ENCODE measurements around the gene KIF5A.
"Not testable (repeated sequence)": the region's sequence is repeated elsewhere in the genome, so short reads cannot be mapped to it uniquely, and the experiment has no call there.

The KIF5A gene

GRCh38 chr12:57585156-57585555 is 35.3 kb downstream of the KIF5A start:
- no peak for DNase-seq

DNA sequence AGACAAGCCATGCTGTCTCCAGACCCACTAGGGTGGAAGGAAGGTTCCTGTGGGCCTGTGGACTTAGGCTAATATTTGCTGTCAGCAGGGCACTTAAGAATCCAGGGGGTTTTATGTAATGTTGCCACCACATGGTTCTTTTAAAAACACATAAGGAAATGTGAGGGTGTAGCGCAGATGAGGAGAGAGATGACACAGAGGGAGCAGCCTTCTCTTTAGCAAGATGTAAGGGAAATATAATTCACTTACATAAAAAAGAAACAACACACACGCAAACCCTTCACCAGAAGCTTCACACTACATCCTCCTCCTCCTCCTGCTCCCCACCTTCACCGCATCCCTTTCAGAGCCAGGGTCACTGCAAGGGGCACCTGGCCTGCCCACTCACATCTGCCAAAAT is 36.3 kb downstream of the KIF5A start:
- no peak for DNase-seq

GRCh38 chr12:57586832-57587429 is 37.1 kb downstream of the KIF5A start:
- no peak for DNase-seq

DNA sequence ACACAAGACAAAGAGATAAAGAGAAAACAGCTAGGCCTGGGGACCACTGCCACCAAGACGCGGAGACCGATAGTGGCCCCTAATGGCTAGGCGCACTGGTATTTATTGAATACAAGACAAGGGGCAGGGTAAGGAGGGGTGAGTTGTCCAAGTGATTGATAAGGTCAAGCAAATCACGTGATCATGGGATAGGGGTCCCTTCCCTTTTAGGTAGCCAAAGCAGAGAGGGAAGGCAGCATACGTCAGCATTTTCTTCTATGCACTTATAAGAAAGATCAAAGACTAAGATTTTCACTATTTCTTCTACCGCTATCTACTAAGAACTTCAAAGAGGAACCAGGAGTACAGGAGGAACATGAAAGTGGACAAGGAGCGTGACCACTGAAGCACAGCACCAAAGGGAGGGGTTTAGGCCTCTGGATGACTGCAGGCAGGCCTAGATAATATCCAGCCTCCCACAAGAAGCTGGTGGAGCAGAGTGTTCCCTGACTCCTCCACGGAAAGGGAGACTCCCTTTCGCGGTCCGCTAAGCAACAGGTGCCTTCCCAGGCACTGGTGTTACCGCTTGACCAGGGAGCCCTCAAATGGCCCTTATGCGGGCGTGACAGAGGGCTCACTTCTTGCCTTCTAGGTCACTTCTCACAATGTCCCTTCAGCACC is 39.2 kb downstream of the KIF5A start:
- DNase-seq: not testable (repeated sequence)

GRCh38 chr12:57590479-57590863 is 40.6 kb downstream of the KIF5A start:
- DNase-seq: no peak

- DNase-seq: peak; percentile 90
Measured at GRCh38 chr12:57590864-57591781, 41.3 kb downstream of the KIF5A start, which contains the start of gene PIP4K2C. PIP4K2C (plus strand) TSS chr12:57591192; CDS start chr12:57591290, 98 bp downstream.

DNA sequence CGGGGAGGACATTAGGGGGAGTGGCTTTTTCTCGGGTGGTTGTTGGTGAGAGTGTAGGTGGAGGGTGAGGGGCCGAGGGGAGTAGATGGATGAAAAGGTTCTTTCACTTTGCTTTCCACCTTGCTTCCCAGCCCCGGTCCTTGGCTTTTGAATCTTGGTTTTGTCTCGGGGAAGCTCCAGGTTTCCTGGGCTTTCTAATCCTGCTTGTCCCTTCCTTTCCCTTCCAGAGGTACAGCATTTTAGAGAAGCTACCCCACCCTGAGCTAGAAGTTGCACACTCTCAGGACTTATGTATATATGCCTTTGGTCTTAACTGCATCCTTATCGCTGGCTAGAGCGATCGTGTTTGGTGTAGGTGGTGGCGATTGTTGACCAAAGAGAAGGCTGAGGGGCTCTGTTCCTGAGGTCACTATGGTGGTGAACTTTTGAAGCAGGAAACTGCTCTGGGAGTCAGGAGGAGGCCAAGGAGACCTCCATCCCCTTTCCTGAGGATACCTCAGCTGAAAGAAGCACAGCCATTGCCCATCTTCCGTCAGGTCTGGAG is 42.0 kb downstream of the KIF5A start:
- DNase-seq: no peak

DNA sequence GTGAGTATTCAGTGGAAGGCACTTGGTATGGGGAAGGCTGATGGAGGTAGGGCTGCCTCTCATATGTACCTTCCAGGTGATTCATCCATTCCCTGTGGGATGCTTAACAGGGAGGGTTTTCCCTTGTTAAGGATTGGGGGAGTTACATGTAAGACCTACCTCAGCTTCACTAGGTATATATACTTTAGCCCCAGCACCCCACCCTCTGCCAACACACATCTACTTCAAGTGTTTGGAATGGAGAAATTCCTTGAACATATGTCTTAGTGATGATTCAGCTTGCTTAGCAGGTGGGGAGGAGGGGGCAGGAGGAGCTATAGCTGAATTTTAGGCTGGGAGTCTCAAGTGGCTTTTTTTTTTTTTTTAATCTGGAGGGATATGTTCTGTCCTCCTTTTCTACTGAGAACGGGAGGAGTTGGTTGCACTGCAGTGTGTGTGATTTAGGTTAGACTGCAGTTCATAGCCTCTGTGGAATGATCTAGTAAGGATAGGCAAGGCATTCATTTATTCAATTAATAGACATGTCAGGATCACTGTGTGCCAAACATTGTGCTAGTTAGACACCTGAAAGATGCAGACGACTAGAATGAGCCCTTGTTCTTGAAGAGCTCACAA is 42.8 kb downstream of the KIF5A start:
- DNase-seq: no peak

GRCh38 chr12:57593187-57593586 is 43.3 kb downstream of the KIF5A start:
- DNase-seq: no peak

- no peak for DNase-seq
Measured at GRCh38 chr12:57600395-57600794, 50.6 kb downstream of the KIF5A start.

GRCh38 chr12:57602544-57602943 is 52.7 kb downstream of the KIF5A start:
- no peak for DNase-seq

DNA sequence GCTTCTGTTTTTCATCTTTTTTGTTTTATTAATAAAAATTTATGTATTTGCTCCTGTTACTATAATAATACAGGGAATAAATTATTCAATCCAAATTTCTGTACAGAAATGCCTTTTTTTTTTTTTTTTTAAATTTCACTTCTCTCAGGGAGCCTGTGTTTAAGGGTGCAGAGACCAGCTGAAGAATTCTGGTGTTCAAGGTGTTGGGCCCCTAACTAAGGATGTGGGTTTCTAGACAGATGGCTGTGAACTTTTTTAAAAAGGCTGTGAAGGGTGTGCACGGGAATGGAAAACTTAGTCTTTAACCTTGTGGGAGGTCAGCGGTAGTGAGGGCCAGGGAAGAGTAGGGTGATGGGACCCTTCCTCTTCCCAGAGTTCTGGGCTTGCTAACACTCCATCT is 53.5 kb downstream of the KIF5A start:
- DNase-seq: no peak

GRCh38 chr12:57603815-57604453 is 54.1 kb downstream of the KIF5A start:
- no peak for DNase-seq

GRCh38 chr12:57604454-57604991 is 54.7 kb downstream of the KIF5A start, which contains the start of gene DTX3:
DTX3 (plus strand) TSS chr12:57604824; CDS start chr12:57606518, 1,694 bp downstream.
- DNase-seq: peak; percentile 76

DNA sequence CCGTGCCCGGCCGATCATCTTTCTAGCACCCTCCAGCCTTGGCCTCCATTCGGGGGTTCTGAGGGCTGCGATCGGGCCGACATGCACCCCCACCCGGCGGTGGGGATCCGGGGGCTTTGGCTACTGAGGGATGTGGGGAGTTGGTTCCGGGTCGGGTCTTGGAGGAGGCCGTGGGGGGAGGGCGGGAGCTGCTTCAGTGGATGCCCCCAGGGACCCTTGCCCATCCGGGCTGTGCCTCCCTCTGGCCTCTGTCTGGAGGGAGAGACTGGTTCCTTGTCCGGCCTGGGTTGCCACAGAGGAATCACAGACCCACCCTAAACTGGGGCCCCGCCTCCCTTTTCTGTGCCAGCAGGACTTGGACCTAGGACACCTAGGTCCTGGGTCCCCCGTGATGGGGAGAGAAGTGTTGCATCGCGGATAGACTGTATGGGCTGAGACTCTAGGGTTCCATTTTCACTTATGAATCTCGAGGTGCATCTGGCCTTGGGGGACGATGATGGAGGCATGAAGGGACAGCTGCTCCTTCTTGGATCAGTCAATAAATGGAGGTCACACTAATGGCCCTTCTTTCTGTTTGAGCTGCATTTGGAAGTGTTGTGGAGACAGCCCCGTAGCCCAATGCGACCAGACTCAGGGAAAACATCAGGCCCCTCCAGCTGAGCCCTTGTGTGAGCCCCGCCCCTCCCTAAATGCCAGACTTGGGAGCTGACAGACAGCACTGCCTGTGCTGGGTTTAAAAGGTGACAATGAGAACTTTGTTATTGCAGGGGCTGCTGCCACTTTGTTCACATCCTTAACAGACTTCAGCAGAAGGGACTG is 55.4 kb downstream of the KIF5A start:
- peak; percentile 63 for DNase-seq

DNA sequence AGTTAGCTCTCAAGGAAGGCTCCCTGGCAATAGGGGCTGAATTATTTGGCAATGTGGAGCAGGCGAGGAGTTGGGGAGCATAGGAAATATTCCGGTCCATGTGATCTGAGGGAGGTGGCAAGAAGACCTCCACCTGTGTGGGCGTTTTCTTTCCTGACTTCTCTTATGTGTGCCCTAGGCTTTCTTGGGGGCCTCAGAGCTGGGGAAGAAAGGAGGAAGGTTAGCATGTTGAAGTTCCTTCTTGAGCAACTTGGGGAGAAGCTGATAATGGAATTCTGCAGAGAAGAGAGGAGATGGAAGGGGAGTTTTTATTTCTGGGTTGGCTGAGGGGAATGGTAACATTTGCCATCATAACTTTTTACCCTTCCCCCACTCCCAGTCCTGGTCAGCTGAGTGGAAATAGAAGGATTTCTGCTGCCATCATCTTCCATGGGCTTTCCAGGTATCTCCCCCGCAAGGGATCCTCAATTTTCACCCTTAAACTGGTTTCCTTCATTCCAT is 56.0 kb downstream of the KIF5A start:
- DNase-seq: no peak

DNA sequence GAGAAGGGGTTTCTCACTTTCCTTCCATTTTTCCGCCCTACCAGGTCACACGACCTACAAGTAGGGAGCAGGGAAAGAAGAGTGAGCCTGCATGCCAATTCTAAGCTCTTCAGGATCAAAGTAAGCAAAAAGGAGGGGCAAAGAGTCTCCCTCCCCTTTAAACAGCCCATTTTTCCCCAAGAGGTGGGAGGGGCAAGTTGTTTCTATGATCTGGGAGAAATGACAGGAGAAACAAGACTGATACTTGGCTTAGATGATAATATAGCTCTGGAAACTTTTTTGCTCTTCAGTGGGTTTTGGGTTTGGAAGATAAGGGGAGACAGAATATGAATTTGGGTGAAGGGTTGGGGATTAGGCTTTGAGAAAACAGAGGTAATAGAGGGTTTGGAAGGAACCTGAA is 56.6 kb downstream of the KIF5A start:
- no peak for DNase-seq

DNA sequence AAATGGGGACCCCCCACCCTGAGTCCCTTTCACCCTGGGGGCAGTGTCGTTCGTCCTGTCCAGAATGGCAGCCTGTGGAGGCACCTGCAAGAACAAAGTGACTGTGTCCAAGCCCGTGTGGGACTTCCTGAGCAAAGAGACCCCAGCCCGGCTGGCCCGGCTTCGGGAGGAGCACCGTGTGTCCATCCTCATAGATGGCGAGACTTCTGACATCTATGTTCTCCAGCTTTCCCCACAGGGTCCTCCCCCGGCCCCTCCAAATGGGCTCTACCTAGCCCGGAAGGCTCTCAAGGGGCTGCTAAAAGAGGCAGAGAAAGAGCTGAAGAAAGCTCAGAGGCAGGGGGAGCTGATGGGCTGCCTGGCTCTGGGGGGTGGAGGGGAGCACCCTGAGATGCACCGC is 57.0 kb downstream of the KIF5A start:
- no peak for DNase-seq

GRCh38 chr12:57607958-57608663 is 58.3 kb downstream of the KIF5A start:
- DNase-seq: no peak

DNA sequence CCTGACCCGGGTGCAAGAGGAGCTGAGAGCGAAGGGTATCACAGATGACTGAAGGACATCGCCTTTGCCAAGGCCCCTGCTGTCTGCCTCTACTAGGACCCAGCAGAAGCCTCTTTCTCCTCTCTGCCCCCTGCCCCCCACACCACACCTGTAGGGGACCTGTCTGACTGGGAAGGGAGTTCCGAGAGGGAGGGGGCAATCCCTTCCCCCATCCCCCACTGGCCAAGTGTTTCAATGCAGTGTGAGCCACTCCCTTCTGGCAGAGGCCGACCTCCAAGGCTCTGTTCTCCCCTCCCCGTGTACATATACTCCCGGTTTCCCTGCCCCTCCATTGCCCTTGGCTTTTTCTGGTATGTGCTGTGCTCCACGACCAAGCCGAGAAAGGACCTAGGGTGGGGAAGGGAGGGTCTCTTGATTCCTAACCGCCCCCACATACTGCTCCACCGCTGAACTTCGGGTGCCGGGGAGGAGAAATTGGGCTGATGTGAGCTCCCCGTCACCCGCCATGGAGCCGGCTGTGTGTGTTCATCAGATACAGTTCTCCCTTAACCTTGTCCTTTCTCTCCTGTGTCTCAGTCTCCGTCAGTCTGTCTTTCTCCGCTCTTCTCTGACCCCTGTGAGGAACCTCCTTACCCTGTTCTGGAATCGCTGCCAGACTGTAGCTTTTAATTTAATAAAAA is 59.4 kb downstream of the KIF5A start:
- DNase-seq: no peak
